GM19035 (cell line): Measurements from ENCODE around the gene LDB1.

Experiments used
- ATAC-seq: cut with Tn5 transposase; IDR thresholded peaks from one replicate; pipeline ENCODE4 v1.9.1; 2021; ENCODE audit not compliant: unreplicated experiment

Gene LDB1

GRCh38 chr10:102065561-102066398 is 54.4 kb downstream of the LDB1 start:
- ATAC-seq: peak; percentile 30

DNA sequence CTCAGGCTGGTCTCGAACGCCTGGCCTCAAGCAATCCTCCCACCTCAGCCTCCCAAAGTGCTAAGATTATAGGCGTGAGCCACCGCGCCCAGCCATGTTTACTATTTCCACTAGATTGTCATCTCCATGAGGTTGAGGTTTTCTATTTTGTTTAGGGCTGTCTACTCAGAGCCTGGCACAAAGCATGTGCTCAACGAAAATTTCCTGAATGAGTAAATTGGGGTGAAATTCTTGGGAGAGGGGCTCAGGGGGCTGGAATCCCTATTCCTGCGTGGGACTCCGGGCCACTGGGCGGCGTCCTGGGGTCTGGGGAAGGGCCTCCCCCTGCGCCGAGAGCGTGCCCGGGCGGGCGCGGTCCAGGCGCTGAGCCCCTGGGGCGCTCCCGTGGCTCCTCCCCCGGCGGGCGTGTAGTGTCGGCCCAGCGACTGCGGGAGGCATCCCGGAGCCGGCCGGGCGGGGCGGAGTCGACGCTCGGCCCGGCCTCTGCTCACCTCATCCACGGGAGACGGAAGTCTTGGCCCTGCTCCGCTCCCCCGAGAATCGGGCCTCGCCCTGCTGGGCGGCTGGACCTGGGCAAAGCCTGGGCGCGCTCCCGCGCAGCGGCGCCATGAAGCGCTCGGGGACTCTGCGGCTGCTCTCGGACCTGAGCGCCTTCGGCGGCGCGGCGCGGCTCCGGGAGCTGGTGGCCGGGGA is 55.2 kb downstream of the LDB1 start, which contains the start of gene HPS6:
Gene HPS6, plus strand, starts transcription at position 482 of the 693 bp plus-strand sequence. Its CDS starts 126 bp downstream, at position 608.
- peak; percentile 92 for ATAC-seq

GRCh38 chr10:102064503-102064867 is 55.7 kb downstream of the LDB1 start:
- ATAC-seq: no peak

- ATAC-seq: no peak
Observed at GRCh38 chr10:102059987-102060386, 60.2 kb downstream of the LDB1 start.
